Right lobe of liver (tissue), 4 donors: Measurements from ENCODE around the gene SEL1L.

ENCODE experiments used
- POLR2A ChIP-seq: fragments of 450-650 bp; IDR thresholded peaks from one replicate; pipeline ENCODE4 v1.6.1; 2017; ENCODE audit warnings: antibody characterized with exemption, mild to moderate bottlenecking
- TF ChIP-seq, protein P1 (sequence below), 4 donors: fragments of 200-600 bp in 3 of 4; fragments of 450-650 bp in 1 of 4; IDR thresholded peaks; one replicate each; pipeline versions ENCODE4 v1.5.1 to v1.8.0; 2016 to 2022; ENCODE audit warnings: antibody characterized with exemption in 4 of 4, mild to moderate bottlenecking in 2 of 4
- donor health status: DM: no; HTN: no; CAD: no.
- donor health status: DM: no; HTN: no; CAD: no.
- donor health status: DM: no; HTN: yes; CAD: no.

GRCh38 chr14:81519200-81520011 is 14.2 kb downstream of the SEL1L start:
- TF ChIP-seq, protein P1, sequence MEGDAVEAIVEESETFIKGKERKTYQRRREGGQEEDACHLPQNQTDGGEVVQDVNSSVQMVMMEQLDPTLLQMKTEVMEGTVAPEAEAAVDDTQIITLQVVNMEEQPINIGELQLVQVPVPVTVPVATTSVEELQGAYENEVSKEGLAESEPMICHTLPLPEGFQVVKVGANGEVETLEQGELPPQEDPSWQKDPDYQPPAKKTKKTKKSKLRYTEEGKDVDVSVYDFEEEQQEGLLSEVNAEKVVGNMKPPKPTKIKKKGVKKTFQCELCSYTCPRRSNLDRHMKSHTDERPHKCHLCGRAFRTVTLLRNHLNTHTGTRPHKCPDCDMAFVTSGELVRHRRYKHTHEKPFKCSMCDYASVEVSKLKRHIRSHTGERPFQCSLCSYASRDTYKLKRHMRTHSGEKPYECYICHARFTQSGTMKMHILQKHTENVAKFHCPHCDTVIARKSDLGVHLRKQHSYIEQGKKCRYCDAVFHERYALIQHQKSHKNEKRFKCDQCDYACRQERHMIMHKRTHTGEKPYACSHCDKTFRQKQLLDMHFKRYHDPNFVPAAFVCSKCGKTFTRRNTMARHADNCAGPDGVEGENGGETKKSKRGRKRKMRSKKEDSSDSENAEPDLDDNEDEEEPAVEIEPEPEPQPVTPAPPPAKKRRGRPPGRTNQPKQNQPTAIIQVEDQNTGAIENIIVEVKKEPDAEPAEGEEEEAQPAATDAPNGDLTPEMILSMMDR (IDR thresholded peaks at IDR 0.05): no peak
- no peak for TF ChIP-seq POLR2A
